GM10248 (cell line): ENCODE data around the gene SDK1.

Experiments used
- CTCF ChIA-PET: fragments of 300-600 bp; sonication (Branson Sonifier 250); formaldehyde crosslinking; extraction: SDS; loops from one replicate; lab custom pipeline; 2021; ENCODE audit warnings: antibody characterized with exemption; lab: Yijun Ruan, JAX
- POLR2A ChIA-PET: fragments of 350-650 bp; sonication (Branson Sonifier 250); formaldehyde crosslinking; extraction: SDS; loops from one replicate; lab custom pipeline; 2020; ENCODE audit warnings: antibody characterized with exemption; lab: Yijun Ruan, JAX
- DNase-seq: peaks from one replicate; pipeline ENCODE4 v3.0.0; 2012; ENCODE audit errors: extremely low spot score
- TF ChIP-seq, protein P1 (sequence below): IDR thresholded peaks from 2 replicates; pipeline ENCODE4 v1.5.1; 2012; ENCODE audit warnings: mild to moderate bottlenecking, low read depth; ENCODE audit errors: extremely low read depth, missing control alignments, control extremely low read depth

SDK1 gene

GRCh38 chr7:3979611-3980299 lies 678.7 kb downstream of the SDK1 start:
- no peak for DNase-seq
- TF ChIP-seq, protein P1, sequence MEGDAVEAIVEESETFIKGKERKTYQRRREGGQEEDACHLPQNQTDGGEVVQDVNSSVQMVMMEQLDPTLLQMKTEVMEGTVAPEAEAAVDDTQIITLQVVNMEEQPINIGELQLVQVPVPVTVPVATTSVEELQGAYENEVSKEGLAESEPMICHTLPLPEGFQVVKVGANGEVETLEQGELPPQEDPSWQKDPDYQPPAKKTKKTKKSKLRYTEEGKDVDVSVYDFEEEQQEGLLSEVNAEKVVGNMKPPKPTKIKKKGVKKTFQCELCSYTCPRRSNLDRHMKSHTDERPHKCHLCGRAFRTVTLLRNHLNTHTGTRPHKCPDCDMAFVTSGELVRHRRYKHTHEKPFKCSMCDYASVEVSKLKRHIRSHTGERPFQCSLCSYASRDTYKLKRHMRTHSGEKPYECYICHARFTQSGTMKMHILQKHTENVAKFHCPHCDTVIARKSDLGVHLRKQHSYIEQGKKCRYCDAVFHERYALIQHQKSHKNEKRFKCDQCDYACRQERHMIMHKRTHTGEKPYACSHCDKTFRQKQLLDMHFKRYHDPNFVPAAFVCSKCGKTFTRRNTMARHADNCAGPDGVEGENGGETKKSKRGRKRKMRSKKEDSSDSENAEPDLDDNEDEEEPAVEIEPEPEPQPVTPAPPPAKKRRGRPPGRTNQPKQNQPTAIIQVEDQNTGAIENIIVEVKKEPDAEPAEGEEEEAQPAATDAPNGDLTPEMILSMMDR = no peak
- POLR2A ChIA-PET = no interaction called here
- CTCF ChIA-PET = interaction anchor here (1.1 kb wide), 1 partner anchor 11 kb away, joined by 3 read pairs; no protein-coding TSS in a partner anchor

DNA sequence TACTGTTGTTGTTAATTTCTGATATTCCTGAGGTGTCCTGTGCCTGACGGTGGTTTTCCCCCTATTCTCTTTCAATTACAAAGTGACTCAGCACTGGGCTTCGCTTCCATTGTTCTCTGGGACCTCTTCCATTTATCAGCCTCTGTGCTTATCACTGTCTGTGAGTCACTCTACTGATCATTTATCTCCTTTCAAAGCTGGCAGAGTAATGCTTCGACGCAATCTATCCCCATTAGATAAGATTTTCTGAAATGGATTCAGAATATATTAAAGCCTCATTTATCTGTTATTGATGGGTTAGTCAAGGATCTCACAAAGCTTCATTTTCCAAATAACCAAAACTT lies 679.2 kb downstream of the SDK1 start:
- TF ChIP-seq, protein P1 = no peak
- ChIA-PET CTCF (no interaction called here), POLR2A (no interaction called here)
- DNase-seq = no peak

GRCh38 chr7:3981281-3981680 lies 680.2 kb downstream of the SDK1 start:
- CTCF ChIA-PET = interaction anchor here (1.5 kb wide), 1 partner anchor 22 kb away, joined by 4 read pairs; no protein-coding TSS in a partner anchor

GRCh38 chr7:3984456-3984855 lies 683.4 kb downstream of the SDK1 start:
- ChIA-PET POLR2A (no interaction called here), CTCF (no interaction called here)
- no peak for DNase-seq
- TF ChIP-seq, protein P1 = no peak

More at GRCh38 chr7:3981281-3981680, 680.2 kb downstream of the SDK1 start:
- POLR2A ChIA-PET = no interaction called here
- DNase-seq = no peak
- TF ChIP-seq, protein P1 = no peak

DNA sequence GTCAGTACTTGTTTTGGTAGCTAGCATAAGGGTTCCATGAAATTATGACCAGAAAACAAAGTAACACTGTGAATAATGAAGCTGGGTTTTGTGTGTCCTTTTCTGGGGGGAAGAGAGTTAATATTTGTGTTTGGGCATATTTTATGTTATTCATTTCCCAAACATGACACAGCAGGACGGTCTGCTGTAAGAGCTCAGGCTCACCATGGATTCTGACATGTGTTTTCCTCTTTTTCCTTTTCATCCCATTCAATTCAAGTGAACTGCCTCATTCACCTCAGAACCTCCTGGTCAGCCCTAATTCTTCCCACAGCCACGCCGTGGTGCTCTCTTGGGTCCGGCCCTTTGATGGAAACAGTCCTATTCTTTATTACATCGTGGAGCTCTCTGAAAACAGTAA lies 685.9 kb downstream of the SDK1 start:
- CTCF ChIA-PET = no interaction called here
- POLR2A ChIA-PET = no interaction called here
- DNase-seq = no peak
- TF ChIP-seq, protein P1 = no peak

DNA sequence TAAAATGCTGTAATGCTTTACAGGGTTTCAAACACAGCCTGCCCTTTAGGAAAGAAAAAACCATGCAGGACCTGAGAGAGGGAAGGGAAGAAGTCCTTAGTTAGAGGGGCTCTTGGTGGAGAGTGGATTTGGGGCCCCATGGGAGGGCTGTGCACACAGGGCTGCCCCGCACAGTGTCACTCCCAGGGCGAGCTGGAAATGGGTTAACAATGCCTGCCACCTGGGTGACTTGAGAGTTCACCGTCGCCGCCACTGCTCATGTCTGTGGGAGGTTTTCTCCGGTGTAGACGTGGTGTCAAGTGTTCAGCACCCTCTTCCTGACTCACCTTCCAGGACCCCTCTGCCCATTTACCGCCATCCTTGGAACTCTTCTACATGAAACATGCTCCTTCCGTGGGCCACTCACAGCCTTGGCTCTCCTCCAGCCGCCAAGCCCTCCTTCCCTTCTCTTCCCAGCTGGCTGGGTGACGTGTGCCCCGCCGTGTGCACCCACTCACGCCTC lies 686.4 kb downstream of the SDK1 start:
- CTCF ChIA-PET = no interaction called here
- TF ChIP-seq, protein P1 = no peak
- POLR2A ChIA-PET = no interaction called here
- DNase-seq = no peak
